GM18867 (cell line): ENCODE results near the gene ACADM.
"Not testable (repeated sequence)": the region's sequence is repeated elsewhere in the genome, so short reads cannot be mapped to it uniquely, and the experiment has no call there.

Experiments
- ATAC-seq: cut with Tn5 transposase; IDR thresholded peaks from one replicate; pipeline ENCODE4 v1.9.1; 2021; ENCODE audit warnings: mild to moderate bottlenecking, moderate library complexity; ENCODE audit not compliant: unreplicated experiment

The ACADM gene

DNA sequence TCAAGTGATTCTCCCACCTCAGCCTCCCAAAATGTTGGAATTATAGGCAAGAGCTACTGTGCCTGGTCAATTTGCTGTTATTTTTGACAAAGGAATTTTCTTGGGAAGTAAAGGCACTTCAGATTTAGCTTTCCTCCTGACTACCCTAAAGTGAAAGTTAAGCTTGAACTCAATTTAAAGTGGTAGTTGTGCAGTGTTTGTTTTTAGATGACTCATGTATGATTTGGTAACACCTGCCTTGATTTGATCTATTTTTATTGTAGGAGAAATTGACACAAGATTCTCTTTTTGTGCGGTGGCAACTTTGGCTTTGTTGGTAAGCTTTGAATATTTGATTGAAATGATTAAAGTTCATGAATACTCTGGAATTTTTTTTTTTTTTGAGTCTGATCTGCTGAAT is 66.5 kb downstream of the ACADM start:
- no peak for ATAC-seq

GRCh38 chr1:75792091-75792490 is 67.6 kb downstream of the ACADM start:
- ATAC-seq, result no peak

DNA sequence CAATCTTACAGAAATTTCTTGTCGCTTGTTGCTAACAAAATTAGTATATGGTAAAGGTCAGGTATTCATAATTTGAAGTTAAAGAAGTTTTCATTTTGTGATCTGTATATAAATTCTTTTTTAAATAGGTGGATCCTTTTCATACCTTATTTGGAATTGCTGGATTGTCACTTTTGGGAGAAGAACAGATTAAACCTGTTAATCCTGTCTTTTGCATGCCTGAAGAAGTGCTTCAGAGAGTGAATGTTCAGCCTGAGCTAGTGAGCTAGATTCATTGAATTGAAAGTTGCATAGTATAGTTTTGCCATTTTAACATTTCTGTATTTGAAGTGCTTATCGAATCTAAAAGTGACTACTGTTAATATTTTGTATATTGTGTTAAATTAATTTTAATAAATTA is 69.9 kb downstream of the ACADM start:
- no peak for ATAC-seq

DNA sequence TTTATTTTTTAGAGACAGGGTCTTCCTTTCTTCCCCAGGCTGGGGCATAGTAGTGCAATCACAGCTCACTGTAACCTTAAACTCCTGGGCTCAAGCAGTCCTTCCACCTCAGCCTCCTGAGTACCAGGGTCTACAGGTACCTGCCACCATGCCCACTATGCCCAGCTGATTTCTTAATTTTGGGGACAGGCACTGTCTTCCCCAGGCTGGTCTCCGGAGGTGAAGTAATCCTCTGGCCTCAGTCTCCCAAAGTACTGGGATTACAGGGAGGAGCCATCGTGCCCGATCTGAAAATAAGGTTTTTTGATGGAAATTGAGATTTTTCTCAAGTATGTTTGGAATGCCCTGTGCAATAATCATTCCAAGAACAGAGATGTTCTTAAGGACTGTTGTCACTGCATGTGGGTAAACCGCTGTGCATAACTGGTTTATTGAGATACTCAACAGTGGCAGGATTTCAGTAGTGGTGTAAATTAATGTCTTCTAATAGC is 71.2 kb downstream of the ACADM start:
- ATAC-seq, result no peak

DNA sequence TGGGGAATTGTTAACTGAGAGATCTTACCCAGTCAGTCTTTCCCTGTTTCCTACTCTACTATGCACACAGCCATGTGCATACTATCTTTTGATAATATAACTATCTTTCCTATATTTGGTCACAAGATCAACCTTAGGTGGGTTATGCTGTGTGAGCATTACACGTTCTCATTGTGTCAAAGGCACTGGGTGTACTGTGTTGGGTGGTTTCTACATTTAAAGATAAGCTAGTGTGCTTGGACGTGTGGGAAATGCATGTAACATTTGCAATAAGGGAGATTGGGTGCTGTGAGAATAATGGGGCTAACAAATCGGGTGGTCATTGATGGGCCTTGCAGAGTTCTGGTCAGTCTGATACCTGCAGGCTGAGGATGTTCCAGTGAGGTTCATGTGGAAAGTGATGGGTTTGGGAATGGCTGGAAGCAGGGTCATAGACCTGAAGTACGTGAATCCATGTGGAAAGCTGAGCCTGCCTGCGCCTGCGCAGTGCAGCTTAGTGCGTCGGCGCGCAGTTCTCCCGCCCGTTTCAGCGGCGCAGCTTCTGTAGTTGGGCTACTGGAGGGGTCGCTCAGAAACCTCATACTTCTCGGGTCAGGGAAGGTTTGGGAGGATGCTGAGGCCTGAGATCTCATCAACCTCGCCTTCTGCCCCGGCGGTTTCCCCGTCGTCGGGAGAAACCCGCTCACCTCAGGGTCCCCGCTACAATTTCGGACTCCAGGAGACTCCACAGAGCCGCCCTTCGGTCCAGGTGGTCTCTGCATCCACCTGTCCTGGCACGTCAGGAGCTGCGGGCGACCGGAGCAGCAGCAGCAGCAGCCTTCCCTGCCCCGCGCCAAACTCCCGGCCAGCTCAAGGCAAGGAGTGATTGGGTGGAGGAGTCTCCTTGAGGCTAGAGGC is 72.1 kb downstream of the ACADM start, which contains the start of gene MSH4:
TSS of gene MSH4 (plus strand) at position 507 of the 897 bp plus-strand sequence. CDS start at position 611, 104 bp downstream.
- ATAC-seq, result no peak

DNA sequence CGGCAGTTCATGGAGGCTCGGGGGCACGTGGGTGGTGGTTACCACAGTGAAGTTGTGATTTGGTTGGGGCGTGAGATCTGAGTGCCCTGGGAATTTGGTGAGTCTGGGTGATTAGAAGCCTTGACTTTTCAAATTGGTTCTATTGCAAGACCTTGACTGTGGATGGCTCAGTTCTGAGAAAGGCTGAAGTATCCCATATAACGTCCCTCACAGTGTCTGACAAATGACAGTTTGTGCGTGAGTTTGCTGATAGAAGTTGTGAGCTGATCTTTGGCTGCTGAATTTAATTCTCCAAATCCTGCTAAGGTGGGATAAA is 72.7 kb downstream of the ACADM start:
- ATAC-seq, result no peak

GRCh38 chr1:75797606-75798216 is 73.2 kb downstream of the ACADM start:
- ATAC-seq, result no peak

- not testable (repeated sequence) for ATAC-seq
These were observed 77.0 kb downstream of the ACADM start for GRCh38 chr1:75801480-75801879.

- no peak for ATAC-seq
These were observed 84.4 kb downstream of the ACADM start for GRCh38 chr1:75808921-75809320.

- ATAC-seq, result not testable (repeated sequence)
These were observed 85.6 kb downstream of the ACADM start for GRCh38 chr1:75810113-75810512.

- no peak for ATAC-seq
These were observed 86.9 kb downstream of the ACADM start for GRCh38 chr1:75811211-75811981.

DNA sequence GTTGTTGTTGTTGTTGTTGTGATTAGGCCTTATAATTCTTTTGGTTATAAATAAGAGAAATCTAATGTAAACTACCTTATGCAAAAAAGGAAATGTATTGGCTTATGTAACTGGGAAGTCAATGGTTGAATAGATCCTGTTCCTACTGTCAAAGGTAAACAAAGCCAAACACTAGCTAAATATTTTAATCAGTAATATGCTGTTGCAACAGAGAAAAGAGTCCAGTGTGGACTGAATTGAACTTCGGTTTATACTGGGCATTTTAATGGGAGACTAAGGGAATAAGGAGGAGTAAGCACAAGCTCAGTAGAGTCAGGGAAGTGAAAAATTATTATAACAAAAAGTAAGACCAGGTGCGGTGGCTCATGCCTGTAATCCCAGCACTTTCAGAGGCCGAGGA is 87.6 kb downstream of the ACADM start:
- no peak for ATAC-seq
